ENCODE data around the gene LUM. TPM values are rescaled to one million over a fixed set of nuclear protein-coding genes. Genes with fewer than 3 reads are reported as not detected.

LUM gene
- total RNA-seq, 1 donor from 2014 or later, result 76.4 TPM

DNA sequence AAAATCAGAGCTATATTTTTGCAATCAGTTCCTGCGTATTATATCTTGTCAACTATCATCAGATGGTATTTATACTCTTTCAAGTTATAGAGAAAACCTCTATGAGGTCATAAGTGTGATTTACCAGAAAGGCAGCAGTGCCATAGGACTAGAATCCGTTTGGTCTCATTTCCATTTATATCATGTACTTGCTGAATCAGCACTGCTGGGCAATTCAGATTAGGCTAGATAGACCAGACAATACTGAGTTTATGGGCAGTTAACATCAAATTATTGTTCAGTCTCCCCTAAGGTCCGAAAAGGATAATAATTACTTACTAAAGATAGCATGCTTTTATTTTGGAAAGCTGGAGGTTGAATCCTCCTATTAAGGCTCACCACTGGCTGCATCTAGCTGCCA, 46.7 kb downstream of the LUM start:
- no peak for DNase-seq (ENCODE audit: low read depth)
- H3K4me3 Mint-ChIP-seq (ENCODE audit: unreplicated experiment), result no peak overlapping the region
- H3K27me3 Mint-ChIP-seq (ENCODE audit: low read depth, unreplicated experiment), result peaks cover 3% of the 10 kb centered on the region
- no peak overlapping the region for H3K27ac Mint-ChIP-seq (ENCODE audit: unreplicated experiment)
- H3K4me3 ChIP-seq (ENCODE audit: insufficient read depth, low read depth, low read length), result no peak overlapping the region
- H3K4me2 ChIP-seq (ENCODE audit: low read length), result no peak overlapping the region
- H4K20me1 ChIP-seq (ENCODE audit: insufficient read depth, low read length), result no peaks in the 10 kb centered on the region
- no peaks in the 10 kb centered on the region for H3K79me2 ChIP-seq (ENCODE audit: insufficient read depth, low read length)
- H3K27me3 ChIP-seq (ENCODE audit: insufficient read depth, low read length), result no peaks in the 10 kb centered on the region
- H3K4me1 ChIP-seq (ENCODE audit: insufficient read depth, low read length), result no peaks in the 10 kb centered on the region
- H3K36me3 ChIP-seq (ENCODE audit: insufficient read depth, low read length), result no peaks in the 10 kb centered on the region
- FAIRE-seq, result no peak
- no peaks in the 10 kb centered on the region for H3K9me3 Mint-ChIP-seq (ENCODE audit: unreplicated experiment)
- TF ChIP-seq, protein P1, sequence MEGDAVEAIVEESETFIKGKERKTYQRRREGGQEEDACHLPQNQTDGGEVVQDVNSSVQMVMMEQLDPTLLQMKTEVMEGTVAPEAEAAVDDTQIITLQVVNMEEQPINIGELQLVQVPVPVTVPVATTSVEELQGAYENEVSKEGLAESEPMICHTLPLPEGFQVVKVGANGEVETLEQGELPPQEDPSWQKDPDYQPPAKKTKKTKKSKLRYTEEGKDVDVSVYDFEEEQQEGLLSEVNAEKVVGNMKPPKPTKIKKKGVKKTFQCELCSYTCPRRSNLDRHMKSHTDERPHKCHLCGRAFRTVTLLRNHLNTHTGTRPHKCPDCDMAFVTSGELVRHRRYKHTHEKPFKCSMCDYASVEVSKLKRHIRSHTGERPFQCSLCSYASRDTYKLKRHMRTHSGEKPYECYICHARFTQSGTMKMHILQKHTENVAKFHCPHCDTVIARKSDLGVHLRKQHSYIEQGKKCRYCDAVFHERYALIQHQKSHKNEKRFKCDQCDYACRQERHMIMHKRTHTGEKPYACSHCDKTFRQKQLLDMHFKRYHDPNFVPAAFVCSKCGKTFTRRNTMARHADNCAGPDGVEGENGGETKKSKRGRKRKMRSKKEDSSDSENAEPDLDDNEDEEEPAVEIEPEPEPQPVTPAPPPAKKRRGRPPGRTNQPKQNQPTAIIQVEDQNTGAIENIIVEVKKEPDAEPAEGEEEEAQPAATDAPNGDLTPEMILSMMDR (IDR thresholded peaks at IDR 0.05; ENCODE audit: insufficient read depth, low read depth, low read length), result no peak
- no peak for TF ChIP-seq EZH2 (IDR thresholded peaks at IDR 0.05; ENCODE audit: insufficient read depth, low read length)
- no peak overlapping the region for H3K9ac ChIP-seq (ENCODE audit: low read length)
- no peaks in the 10 kb centered on the region for H3K36me3 Mint-ChIP-seq (ENCODE audit: low read depth, unreplicated experiment)
- no peak overlapping the region for H3K27ac ChIP-seq (ENCODE audit: low read depth, low read length)
- H3K9me3 ChIP-seq (ENCODE audit: insufficient read depth, low read depth, low read length), result no peaks in the 10 kb centered on the region
- H2AFZ ChIP-seq (ENCODE audit: low read depth, low read length), result no peak overlapping the region
- H3K4me1 Mint-ChIP-seq (ENCODE audit: low read depth, unreplicated experiment), result no peaks in the 10 kb centered on the region

DNA sequence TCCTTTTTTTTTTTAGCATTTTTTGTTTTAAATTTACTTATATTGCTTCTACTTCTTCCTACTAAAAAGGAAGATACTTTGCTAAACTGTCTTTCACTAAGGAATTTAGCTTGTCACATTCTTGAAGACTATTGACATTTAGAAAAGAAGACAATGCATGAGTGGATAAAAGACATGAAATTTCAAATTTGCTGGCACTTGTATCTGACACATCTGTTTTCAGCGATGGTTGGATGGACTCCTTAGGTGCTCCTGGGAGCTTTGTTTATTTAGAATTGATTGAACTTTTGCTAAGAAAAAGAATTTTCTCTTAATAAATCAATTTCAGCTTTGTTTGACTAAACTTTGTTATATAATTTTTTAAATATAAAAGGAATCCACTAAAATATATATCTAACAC, 50.2 kb downstream of the LUM start:
- TF ChIP-seq, protein P1 (IDR thresholded peaks at IDR 0.05; ENCODE audit: insufficient read depth, low read depth, low read length), result no peak
- no peak for TF ChIP-seq EZH2 (IDR thresholded peaks at IDR 0.05; ENCODE audit: insufficient read depth, low read length)
- H3K4me3 Mint-ChIP-seq (ENCODE audit: unreplicated experiment), result no peak overlapping the region
- no peak overlapping the region for H3K27ac Mint-ChIP-seq (ENCODE audit: unreplicated experiment)
- Histone ChIP-seq H3K4me2 (ENCODE audit: low read length) (no peak overlapping the region), H3K36me3 (ENCODE audit: insufficient read depth, low read length) (no peaks in the 10 kb centered on the region), H3K4me3 (ENCODE audit: insufficient read depth, low read depth, low read length) (no peak overlapping the region), H3K27me3 (ENCODE audit: insufficient read depth, low read length) (no peaks in the 10 kb centered on the region), H2AFZ (ENCODE audit: low read depth, low read length) (no peak overlapping the region), H3K27ac (ENCODE audit: low read depth, low read length) (no peak overlapping the region), H4K20me1 (ENCODE audit: insufficient read depth, low read length) (no peaks in the 10 kb centered on the region), H3K4me1 (ENCODE audit: insufficient read depth, low read length) (no peaks in the 10 kb centered on the region), H3K9me3 (ENCODE audit: insufficient read depth, low read depth, low read length) (no peaks in the 10 kb centered on the region), H3K79me2 (ENCODE audit: insufficient read depth, low read length) (no peaks in the 10 kb centered on the region), H3K9ac (ENCODE audit: low read length) (no peak overlapping the region)
- H3K9me3 Mint-ChIP-seq (ENCODE audit: unreplicated experiment), result no peaks in the 10 kb centered on the region
- no peak for DNase-seq (ENCODE audit: low read depth)
- no peaks in the 10 kb centered on the region for H3K27me3 Mint-ChIP-seq (ENCODE audit: low read depth, unreplicated experiment)
- no peaks in the 10 kb centered on the region for H3K36me3 Mint-ChIP-seq (ENCODE audit: low read depth, unreplicated experiment)
- peaks cover 2% of the 10 kb centered on the region for H3K4me1 Mint-ChIP-seq (ENCODE audit: low read depth, unreplicated experiment)
- no peak for FAIRE-seq

DNA sequence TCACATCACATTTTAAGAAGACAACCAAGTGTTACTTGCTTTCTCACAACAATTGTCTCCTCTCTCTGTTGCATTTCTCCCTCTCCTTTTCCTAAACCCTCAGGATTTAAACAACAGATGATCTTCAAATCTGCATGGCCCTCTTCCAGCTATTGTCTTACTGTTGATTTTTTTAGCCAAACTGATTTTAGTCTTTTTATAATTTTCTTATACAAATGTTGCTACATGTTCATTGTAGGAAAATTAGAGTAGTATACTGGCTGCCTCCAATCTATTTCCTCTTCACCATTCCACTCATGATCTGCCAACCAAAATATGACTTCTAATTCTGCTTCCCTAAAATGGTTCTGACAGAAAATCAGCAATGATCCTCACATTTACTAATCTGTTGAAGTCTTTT, 52.1 kb downstream of the LUM start:
- no peaks in the 10 kb centered on the region for H3K9me3 ChIP-seq (ENCODE audit: insufficient read depth, low read depth, low read length)
- no peaks in the 10 kb centered on the region for H3K27me3 ChIP-seq (ENCODE audit: insufficient read depth, low read length)
- Mint-ChIP-seq H3K4me1 (ENCODE audit: low read depth, unreplicated experiment) (peaks cover 5% of the 10 kb centered on the region), H3K4me3 (ENCODE audit: unreplicated experiment) (no peak overlapping the region), H3K36me3 (ENCODE audit: low read depth, unreplicated experiment) (no peaks in the 10 kb centered on the region), H3K9me3 (ENCODE audit: unreplicated experiment) (no peaks in the 10 kb centered on the region), H3K27ac (ENCODE audit: unreplicated experiment) (no peak overlapping the region), H3K27me3 (ENCODE audit: low read depth, unreplicated experiment) (no peaks in the 10 kb centered on the region)
- H3K79me2 ChIP-seq (ENCODE audit: insufficient read depth, low read length), result no peaks in the 10 kb centered on the region
- H3K36me3 ChIP-seq (ENCODE audit: insufficient read depth, low read length), result no peaks in the 10 kb centered on the region
- no peaks in the 10 kb centered on the region for H4K20me1 ChIP-seq (ENCODE audit: insufficient read depth, low read length)
- DNase-seq (ENCODE audit: low read depth), result no peak
- H3K4me1 ChIP-seq (ENCODE audit: insufficient read depth, low read length), result no peaks in the 10 kb centered on the region
- no peak overlapping the region for H3K27ac ChIP-seq (ENCODE audit: low read depth, low read length)
- H3K4me2 ChIP-seq (ENCODE audit: low read length), result no peak overlapping the region
- H2AFZ ChIP-seq (ENCODE audit: low read depth, low read length), result no peak overlapping the region
- no peak for FAIRE-seq
- no peak overlapping the region for H3K9ac ChIP-seq (ENCODE audit: low read length)
- TF ChIP-seq, protein P1 (IDR thresholded peaks at IDR 0.05; ENCODE audit: insufficient read depth, low read depth, low read length), result no peak
- TF ChIP-seq EZH2 (IDR thresholded peaks at IDR 0.05; ENCODE audit: insufficient read depth, low read length), result no peak
- H3K4me3 ChIP-seq (ENCODE audit: insufficient read depth, low read depth, low read length), result no peak overlapping the region
